Activated CD8-positive, alpha-beta T cell treated with anti-CD3 and anti-CD28 coated beads, Interleukin-2, amount 10 ng/mL, durations not matched to agents 7 days and 5 days (primary cell): ENCODE data around the gene OTUD4. TPM values are rescaled to one million over a fixed set of nuclear protein-coding genes. Genes with fewer than 3 reads are reported as not detected.

ENCODE experiments used
- total RNA-seq, 2 experiments: library from RNA; stranded (reverse); gene quantifications; one replicate each; pipeline ENCODE4 v1.2.3, GENCODE V29; 2021

OTUD4 gene
- total RNA-seq, 2 experiments from 2014 or later = 39.4 to 43.6 TPM

Other genes with a start within 250 kb of the OTUD4 start
- gene ANAPC10, start 82.4 kb downstream of the OTUD4 start, total RNA-seq = 10 to 100 TPM; 24.5 to 26.0 TPM
- 10 to 100 TPM; 72.9 to 75.0 TPM for gene ABCE1, start 82.3 kb downstream of the OTUD4 start, total RNA-seq